HEK293 (cell line): ENCODE results near the gene CCNJL.

ENCODE experiments used
- CTCF ChIA-PET: fragments of 350-600 bp; formaldehyde crosslinking; extraction: SDS; loops from one replicate; lab custom pipeline; 2021; ENCODE audit warnings: antibody characterized with exemption; lab: Yijun Ruan, JAX
- POLR2A ChIA-PET: fragments of 300-600 bp; formaldehyde crosslinking; extraction: SDS; loops from one replicate; lab custom pipeline; 2020; ENCODE audit warnings: antibody characterized with exemption, inconsistent platforms; lab: Yijun Ruan, JAX
- H3K27ac ChIP-seq: fragments of 200-500 bp; sonication (Bioruptor generic); 2 replicates; pipeline ENCODE4 v1.5.1; 2014; ENCODE audit warnings: low read depth, low read length, control low read depth, inconsistent platforms; ENCODE audit errors: extremely low read depth
- H3K36me3 ChIP-seq, 2 experiments: fragments of 200-500 bp in 1 of 2; sonication (Bioruptor generic) in 1 of 2; 1 replicate in 1 of 2; 2 replicates in 1 of 2; pipeline ENCODE4 v1.5.1; 2014 to 2017; ENCODE audit warnings: inconsistent platforms in 2 of 2, low read length in 2 of 2; ENCODE audit not compliant: control insufficient read depth in 2 of 2, insufficient read depth in 1 of 2
- H3K4me1 ChIP-seq: fragments of 200-500 bp; sonication (Bioruptor generic); 2 replicates; pipeline ENCODE4 v1.5.1; 2014; ENCODE audit warnings: mild to moderate bottlenecking, low read length, inconsistent platforms; ENCODE audit not compliant: control insufficient read depth, insufficient read depth
- H3K4me3 ChIP-seq: 2 replicates; pipeline ENCODE4 v1.5.1; 2011; ENCODE audit warnings: low read depth, mild to moderate bottlenecking, control low read depth, low read length, moderate library complexity
- H3K9me3 ChIP-seq: fragments of 200-500 bp; sonication (Bioruptor generic); 2 replicates; pipeline ENCODE4 v1.5.1; 2014; ENCODE audit warnings: low read depth, low read length, inconsistent platforms; ENCODE audit not compliant: control insufficient read depth, insufficient read depth
- KLF7 ChIP-seq: fragments of 450-650 bp; formaldehyde crosslinking; IDR thresholded peaks from 2 replicates; pipeline ENCODE4 v1.5.1; 2016; ENCODE audit warnings: missing biosample characterization, missing genetic modification characterization, borderline replicate concordance
- MEIS1 ChIP-seq: sonication (generic); formaldehyde crosslinking; IDR thresholded peaks from 2 replicates; pipeline ENCODE4 v1.8.1; 2022; ENCODE audit warnings: missing genetic modification reagents, mild to moderate bottlenecking, borderline replicate concordance
- TRIM28 ChIP-seq: IDR thresholded peaks from 2 replicates; pipeline ENCODE4 v1.6.1; 2011; ENCODE audit warnings: low read length, control low read depth, borderline replicate concordance
- YY1 ChIP-seq: fragments of 450-650 bp; formaldehyde crosslinking; IDR thresholded peaks from 2 replicates; pipeline ENCODE4 v1.5.1; 2018; ENCODE audit warnings: missing biosample characterization, missing genetic modification characterization
- YY2 ChIP-seq: fragments of 450-650 bp; formaldehyde crosslinking; IDR thresholded peaks from 2 replicates; pipeline ENCODE4 v1.5.1; 2016; ENCODE audit warnings: missing biosample characterization, missing genetic modification characterization
- ZBTB20 ChIP-seq: fragments of 450-650 bp; formaldehyde crosslinking; IDR thresholded peaks from 2 replicates; pipeline ENCODE4 v1.5.1; 2016; ENCODE audit warnings: missing biosample characterization, missing genetic modification characterization
- ZFP3 ChIP-seq: fragments of 450-650 bp; formaldehyde crosslinking; IDR thresholded peaks from 2 replicates; pipeline ENCODE4 v1.5.1; 2016; ENCODE audit warnings: low read depth, missing biosample characterization, missing genetic modification characterization
- ZIC2 ChIP-seq: fragments of 450-650 bp; formaldehyde crosslinking; IDR thresholded peaks from 2 replicates; pipeline ENCODE4 v1.5.1; 2016; ENCODE audit warnings: missing biosample characterization, missing genetic modification characterization
- ZNF112 ChIP-seq: fragments of 450-650 bp; formaldehyde crosslinking; IDR thresholded peaks from 2 replicates; pipeline ENCODE4 v1.5.0; 2017; ENCODE audit warnings: missing biosample characterization, missing genetic modification characterization
- ZNF114 ChIP-seq: fragments of 450-650 bp; formaldehyde crosslinking; IDR thresholded peaks from 2 replicates; pipeline ENCODE4 v1.5.0; 2017; ENCODE audit warnings: missing biosample characterization, missing genetic modification characterization
- ZNF211 ChIP-seq: fragments of 450-650 bp; formaldehyde crosslinking; IDR thresholded peaks from 2 replicates; pipeline ENCODE4 v1.5.1; 2016; ENCODE audit warnings: low read depth, missing biosample characterization, missing genetic modification characterization
- ZNF354C ChIP-seq: fragments of 450-650 bp; formaldehyde crosslinking; IDR thresholded peaks from 2 replicates; pipeline ENCODE4 v1.5.1; 2016; ENCODE audit warnings: missing biosample characterization, missing genetic modification characterization, low read depth, borderline replicate concordance
- ZNF558 ChIP-seq: fragments of 450-650 bp; formaldehyde crosslinking; IDR thresholded peaks from 2 replicates; pipeline ENCODE4 v1.5.1; 2016; ENCODE audit warnings: missing biosample characterization, missing genetic modification characterization
- ZNF626 ChIP-seq: fragments of 450-650 bp; sonication (Bioruptor Pico); formaldehyde crosslinking; IDR thresholded peaks from 2 replicates; pipeline ENCODE4 v1.5.1; 2018; ENCODE audit warnings: missing biosample characterization, missing genetic modification characterization, inconsistent platforms
- ZNF776 ChIP-seq: fragments of 450-650 bp; formaldehyde crosslinking; IDR thresholded peaks from 2 replicates; pipeline ENCODE4 v1.5.0; 2017; ENCODE audit warnings: missing biosample characterization, missing genetic modification characterization, borderline replicate concordance
- ZNF791 ChIP-seq: fragments of 450-650 bp; formaldehyde crosslinking; IDR thresholded peaks from 2 replicates; pipeline ENCODE4 v1.5.1; 2016; ENCODE audit warnings: missing biosample characterization, missing genetic modification characterization
- TF ChIP-seq, protein P1 (sequence below): fragments of 450-650 bp; IDR thresholded peaks from 2 replicates; pipeline ENCODE4 v1.5.1; 2018; ENCODE audit warnings: missing biosample characterization, mild to moderate bottlenecking, missing genetic modification characterization
- TF ChIP-seq, protein P2 (sequence below): fragments of 450-650 bp; formaldehyde crosslinking; IDR thresholded peaks from 2 replicates; pipeline ENCODE4 v1.5.1; 2016; ENCODE audit warnings: missing biosample characterization, missing genetic modification characterization
- TF ChIP-seq, protein P3 (sequence below): fragments of 450-650 bp; formaldehyde crosslinking; IDR thresholded peaks from 2 replicates; pipeline ENCODE4 v1.5.1; 2017; ENCODE audit warnings: missing biosample characterization, missing genetic modification characterization
- TF ChIP-seq, protein P4 (sequence below): fragments of 450-650 bp; formaldehyde crosslinking; IDR thresholded peaks from 2 replicates; pipeline ENCODE4 v1.5.1; 2016; ENCODE audit warnings: missing biosample characterization, missing genetic modification characterization, low read depth
- TF ChIP-seq, protein P5 (sequence below): fragments of 450-650 bp; formaldehyde crosslinking; IDR thresholded peaks from 2 replicates; pipeline ENCODE4 v1.5.1; 2016; ENCODE audit warnings: missing biosample characterization, missing genetic modification characterization

The CCNJL gene

DNA sequence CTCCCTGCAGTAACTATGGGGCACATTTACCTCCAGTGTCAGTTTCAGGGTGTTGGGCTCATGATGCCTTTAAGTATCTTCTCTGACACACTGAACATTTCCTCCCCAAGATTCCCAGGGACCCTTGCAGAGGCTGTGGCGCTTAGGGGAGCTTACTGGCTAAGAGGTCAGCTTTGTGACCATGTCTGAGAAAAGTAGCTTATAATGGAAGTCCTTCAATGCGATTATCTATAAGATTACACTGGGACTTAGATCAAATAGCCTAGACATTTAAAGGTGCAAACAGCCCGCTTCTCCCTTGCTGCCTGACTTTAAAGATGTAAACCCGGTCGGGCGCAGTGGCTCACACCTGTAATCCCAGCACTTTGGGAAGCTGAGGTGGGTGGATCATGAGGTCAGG lies 57.7 kb downstream of the CCNJL start:
- TF ChIP-seq, protein P1, sequence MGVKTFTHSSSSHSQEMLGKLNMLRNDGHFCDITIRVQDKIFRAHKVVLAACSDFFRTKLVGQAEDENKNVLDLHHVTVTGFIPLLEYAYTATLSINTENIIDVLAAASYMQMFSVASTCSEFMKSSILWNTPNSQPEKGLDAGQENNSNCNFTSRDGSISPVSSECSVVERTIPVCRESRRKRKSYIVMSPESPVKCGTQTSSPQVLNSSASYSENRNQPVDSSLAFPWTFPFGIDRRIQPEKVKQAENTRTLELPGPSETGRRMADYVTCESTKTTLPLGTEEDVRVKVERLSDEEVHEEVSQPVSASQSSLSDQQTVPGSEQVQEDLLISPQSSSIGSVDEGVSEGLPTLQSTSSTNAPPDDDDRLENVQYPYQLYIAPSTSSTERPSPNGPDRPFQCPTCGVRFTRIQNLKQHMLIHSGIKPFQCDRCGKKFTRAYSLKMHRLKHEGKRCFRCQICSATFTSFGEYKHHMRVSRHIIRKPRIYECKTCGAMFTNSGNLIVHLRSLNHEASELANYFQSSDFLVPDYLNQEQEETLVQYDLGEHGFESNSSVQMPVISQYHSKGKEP (tag by site-specific recombination): no peak
- TF ChIP-seq, protein P2, sequence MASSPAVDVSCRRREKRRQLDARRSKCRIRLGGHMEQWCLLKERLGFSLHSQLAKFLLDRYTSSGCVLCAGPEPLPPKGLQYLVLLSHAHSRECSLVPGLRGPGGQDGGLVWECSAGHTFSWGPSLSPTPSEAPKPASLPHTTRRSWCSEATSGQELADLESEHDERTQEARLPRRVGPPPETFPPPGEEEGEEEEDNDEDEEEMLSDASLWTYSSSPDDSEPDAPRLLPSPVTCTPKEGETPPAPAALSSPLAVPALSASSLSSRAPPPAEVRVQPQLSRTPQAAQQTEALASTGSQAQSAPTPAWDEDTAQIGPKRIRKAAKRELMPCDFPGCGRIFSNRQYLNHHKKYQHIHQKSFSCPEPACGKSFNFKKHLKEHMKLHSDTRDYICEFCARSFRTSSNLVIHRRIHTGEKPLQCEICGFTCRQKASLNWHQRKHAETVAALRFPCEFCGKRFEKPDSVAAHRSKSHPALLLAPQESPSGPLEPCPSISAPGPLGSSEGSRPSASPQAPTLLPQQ (tag by site-specific recombination): no peak
- TF ChIP-seq YY1 (tag by site-specific recombination) (no peak), ZNF776 (tag by site-specific recombination) (no peak), ZNF558 (tag by site-specific recombination) (no peak)
- CTCF ChIA-PET: interaction anchor here (0.7 kb wide), 1 partner anchor 1526 kb away, joined by 3 read pairs; no protein-coding TSS in a partner anchor
- POLR2A ChIA-PET: no interaction called here

DNA sequence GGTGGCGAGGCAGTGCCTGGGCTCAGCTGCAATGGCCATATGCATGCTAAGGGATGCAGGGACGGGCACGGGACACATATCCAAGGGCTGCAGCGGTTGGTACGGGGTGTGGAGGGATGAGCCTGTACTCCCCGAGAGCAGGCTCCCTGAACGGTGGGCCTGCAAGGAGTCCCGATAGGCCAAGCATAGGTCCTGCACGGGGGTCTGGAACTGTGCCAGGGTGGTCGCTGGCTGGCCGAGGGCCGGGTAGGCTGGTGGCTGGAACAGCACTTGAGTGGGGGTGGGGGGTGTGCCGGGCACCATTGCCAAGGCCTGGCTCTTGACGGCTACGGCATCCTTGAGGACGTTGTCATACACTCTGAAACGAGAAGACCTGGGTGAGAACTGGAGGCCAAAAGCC lies 58.9 kb downstream of the CCNJL start:
- POLR2A ChIA-PET: no interaction called here
- CTCF ChIA-PET: interaction anchor here (0.8 kb wide), 1 partner anchor 9 kb away, joined by 3 read pairs; no protein-coding TSS in a partner anchor
- Histone ChIP-seq H3K4me3 (no peak overlapping the region), H3K4me1 (no peaks in the 10 kb centered on the region), H3K9me3 (no peaks in the 10 kb centered on the region), H3K27ac (no peak overlapping the region), H3K36me3 (peaks cover 0 to 10% of the 10 kb centered on the region in 2 experiments; a peak in 1 of 3 replicates)
- TF ChIP-seq ZFP3 (no peak), ZNF211 (no peak), ZNF114 (tag by site-specific recombination) (no peak), ZIC2 (no peak), ZNF626 (tag by site-specific recombination) (no peak), MEIS1 (CRISPR knock-in tag) (no peak), ZNF112 (tag by site-specific recombination) (no peak), ZBTB20 (no peak), KLF7 (tag by site-specific recombination) (no peak), ZNF354C (no peak)
- TF ChIP-seq, protein P3, sequence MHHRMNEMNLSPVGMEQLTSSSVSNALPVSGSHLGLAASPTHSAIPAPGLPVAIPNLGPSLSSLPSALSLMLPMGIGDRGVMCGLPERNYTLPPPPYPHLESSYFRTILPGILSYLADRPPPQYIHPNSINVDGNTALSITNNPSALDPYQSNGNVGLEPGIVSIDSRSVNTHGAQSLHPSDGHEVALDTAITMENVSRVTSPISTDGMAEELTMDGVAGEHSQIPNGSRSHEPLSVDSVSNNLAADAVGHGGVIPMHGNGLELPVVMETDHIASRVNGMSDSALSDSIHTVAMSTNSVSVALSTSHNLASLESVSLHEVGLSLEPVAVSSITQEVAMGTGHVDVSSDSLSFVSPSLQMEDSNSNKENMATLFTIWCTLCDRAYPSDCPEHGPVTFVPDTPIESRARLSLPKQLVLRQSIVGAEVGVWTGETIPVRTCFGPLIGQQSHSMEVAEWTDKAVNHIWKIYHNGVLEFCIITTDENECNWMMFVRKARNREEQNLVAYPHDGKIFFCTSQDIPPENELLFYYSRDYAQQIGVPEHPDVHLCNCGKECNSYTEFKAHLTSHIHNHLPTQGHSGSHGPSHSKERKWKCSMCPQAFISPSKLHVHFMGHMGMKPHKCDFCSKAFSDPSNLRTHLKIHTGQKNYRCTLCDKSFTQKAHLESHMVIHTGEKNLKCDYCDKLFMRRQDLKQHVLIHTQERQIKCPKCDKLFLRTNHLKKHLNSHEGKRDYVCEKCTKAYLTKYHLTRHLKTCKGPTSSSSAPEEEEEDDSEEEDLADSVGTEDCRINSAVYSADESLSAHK (tag by site-specific recombination): no peak

More for the DNA sequence above, 57.7 kb downstream of the CCNJL start:
- Histone ChIP-seq H3K4me3 (no peak overlapping the region), H3K4me1 (no peaks in the 10 kb centered on the region), H3K27ac (no peak overlapping the region), H3K9me3 (no peaks in the 10 kb centered on the region), H3K36me3 (peaks cover 0 to 10% of the 10 kb centered on the region in 2 experiments; a peak in 1 of 3 replicates)

DNA sequence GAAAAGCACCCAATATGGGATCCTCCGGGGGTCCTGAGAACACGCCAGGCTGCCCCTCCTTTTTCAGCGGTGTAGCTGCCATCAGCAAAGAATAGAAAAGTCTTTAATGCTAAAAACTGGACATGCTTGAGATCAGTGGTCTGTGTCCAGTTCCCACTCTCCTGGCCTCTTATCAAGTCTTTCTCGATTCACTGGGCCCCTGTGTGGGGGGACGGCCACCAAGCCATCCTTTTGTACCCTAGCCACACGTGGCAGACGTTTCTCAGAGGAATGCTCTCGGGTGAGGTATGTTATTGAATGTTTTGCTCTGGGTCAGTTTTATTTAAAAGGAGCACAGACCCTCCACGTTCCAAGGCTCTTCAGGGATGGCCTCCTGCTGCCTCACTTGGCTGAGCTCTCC lies 59.4 kb downstream of the CCNJL start:
- no peaks in the 10 kb centered on the region for H3K4me1 ChIP-seq
- H3K27ac ChIP-seq: no peak overlapping the region
- H3K4me3 ChIP-seq: no peak overlapping the region
- peaks cover 0 to 10% of the 10 kb centered on the region in 2 experiments; a peak in 1 of 3 replicates for H3K36me3 ChIP-seq
- CTCF ChIA-PET: no interaction called here
- no peaks in the 10 kb centered on the region for H3K9me3 ChIP-seq
- POLR2A ChIA-PET: no interaction called here
- TF ChIP-seq TRIM28: no peak
- TF ChIP-seq ZNF791: no peak
- no peak for TF ChIP-seq YY2
- TF ChIP-seq, protein P4, sequence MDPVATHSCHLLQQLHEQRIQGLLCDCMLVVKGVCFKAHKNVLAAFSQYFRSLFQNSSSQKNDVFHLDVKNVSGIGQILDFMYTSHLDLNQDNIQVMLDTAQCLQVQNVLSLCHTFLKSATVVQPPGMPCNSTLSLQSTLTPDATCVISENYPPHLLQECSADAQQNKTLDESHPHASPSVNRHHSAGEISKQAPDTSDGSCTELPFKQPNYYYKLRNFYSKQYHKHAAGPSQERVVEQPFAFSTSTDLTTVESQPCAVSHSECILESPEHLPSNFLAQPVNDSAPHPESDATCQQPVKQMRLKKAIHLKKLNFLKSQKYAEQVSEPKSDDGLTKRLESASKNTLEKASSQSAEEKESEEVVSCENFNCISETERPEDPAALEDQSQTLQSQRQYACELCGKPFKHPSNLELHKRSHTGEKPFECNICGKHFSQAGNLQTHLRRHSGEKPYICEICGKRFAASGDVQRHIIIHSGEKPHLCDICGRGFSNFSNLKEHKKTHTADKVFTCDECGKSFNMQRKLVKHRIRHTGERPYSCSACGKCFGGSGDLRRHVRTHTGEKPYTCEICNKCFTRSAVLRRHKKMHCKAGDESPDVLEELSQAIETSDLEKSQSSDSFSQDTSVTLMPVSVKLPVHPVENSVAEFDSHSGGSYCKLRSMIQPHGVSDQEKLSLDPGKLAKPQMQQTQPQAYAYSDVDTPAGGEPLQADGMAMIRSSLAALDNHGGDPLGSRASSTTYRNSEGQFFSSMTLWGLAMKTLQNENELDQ (tag by site-specific recombination): no peak
- TF ChIP-seq, protein P5, sequence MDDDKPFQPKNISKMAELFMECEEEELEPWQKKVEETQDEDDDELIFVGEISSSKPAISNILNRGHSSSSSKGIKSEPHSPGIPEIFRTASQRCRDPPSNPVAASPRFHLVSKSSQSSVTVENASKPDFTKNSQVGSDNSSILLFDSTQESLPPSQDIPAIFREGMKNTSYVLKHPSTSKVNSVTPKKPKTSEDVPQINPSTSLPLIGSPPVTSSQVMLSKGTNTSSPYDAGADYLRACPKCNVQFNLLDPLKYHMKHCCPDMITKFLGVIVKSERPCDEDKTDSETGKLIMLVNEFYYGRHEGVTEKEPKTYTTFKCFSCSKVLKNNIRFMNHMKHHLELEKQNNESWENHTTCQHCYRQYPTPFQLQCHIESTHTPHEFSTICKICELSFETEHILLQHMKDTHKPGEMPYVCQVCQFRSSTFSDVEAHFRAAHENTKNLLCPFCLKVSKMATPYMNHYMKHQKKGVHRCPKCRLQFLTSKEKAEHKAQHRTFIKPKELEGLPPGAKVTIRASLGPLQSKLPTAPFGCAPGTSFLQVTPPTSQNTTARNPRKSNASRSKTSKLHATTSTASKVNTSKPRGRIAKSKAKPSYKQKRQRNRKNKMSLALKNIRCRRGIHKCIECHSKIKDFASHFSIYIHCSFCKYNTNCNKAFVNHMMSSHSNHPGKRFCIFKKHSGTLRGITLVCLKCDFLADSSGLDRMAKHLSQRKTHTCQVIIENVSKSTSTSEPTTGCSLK (tag by site-specific recombination): no peak
